Kidney epithelial cell (primary cell): ENCODE results near the gene NKX1-1. TPM values are rescaled to one million over a fixed set of nuclear protein-coding genes. Genes with fewer than 3 reads are reported as not detected.

Experiments
- DNase-seq: peaks from one replicate; pipeline ENCODE4 v3.0.0-alpha.2; 2010; ENCODE audit warnings: low read depth
- H3K27me3 ChIP-seq: 2 replicates; pipeline ENCODE4 v1.6.0; 2011; ENCODE audit warnings: low read length; ENCODE audit not compliant: control insufficient read depth, insufficient read depth
- H3K36me3 ChIP-seq: 2 replicates; pipeline ENCODE4 v1.5.1; 2011; ENCODE audit warnings: low read length; ENCODE audit not compliant: control insufficient read depth, insufficient read depth
- H3K4me3 ChIP-seq: 2 replicates; pipeline ENCODE4 v1.5.1; 2011; ENCODE audit warnings: low read depth, mild to moderate bottlenecking, control low read depth, low read length
- CTCF ChIP-seq: IDR thresholded peaks from 2 replicates; pipeline ENCODE4 v1.5.1; 2011; ENCODE audit warnings: mild to moderate bottlenecking, moderate library complexity, low read length, control low read depth, inconsistent platforms; ENCODE audit not compliant: insufficient read depth, poor library complexity, severe bottlenecking
- total RNA-seq: library from RNA; depleted of rRNA; stranded (reverse); fragments of >200 nt; gene quantifications from 2 replicates; pipeline ENCODE4 v1.2.3, GENCODE V29; 2015

The NKX1-1 gene
- total RNA-seq, 1 donor from 2014 or later = not detected

DNA sequence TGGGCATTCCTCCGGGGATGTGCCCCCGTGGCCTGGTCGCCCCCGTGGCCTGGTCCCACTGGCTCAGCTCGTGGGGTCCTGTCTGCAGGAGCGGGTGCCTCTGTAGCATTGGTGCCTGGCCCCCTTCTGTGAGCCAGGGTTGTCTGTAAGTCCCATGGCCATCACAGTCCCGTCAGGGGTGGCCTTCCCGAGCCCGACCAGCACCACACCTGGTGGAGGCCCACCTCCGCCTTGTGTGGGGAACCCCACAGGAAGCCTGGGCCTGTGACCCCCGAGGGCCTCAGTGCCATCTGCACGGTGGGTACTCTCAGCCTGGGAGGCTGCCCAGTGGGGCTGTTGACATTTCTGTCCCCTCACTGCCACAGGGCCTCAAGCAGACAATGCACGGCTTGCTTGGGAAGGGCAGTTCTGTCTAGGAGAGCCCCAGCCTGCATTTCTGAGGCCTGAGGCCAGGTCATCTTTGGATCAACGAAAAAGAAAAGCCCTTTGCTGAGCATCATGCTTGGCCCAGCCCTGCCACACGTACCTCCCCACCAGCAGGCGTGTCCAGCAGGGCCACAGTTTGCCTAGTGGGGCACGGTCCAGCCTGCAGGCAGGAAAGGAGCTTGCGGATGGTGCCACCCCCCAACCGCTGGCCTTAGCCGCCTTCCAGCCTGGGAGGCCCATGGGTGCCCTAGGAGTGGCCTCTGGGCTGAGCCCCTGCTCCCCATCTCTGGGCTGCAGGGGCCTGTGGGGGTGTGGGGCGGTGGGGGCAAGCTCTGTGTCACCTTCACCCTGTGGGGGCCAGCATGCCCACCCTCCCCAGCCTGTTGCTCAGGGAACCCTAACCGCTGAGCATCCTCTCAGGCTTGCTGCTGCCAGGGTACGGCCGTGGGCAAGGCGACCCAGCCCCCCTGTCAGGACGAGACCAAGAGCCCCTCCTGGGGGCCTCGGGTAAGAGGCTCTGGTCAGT, 23.2 kb downstream of the NKX1-1 start:
- no peak for DNase-seq
- TF ChIP-seq CTCF = no peak

GRCh38 chr4:1381944-1382541, 24.2 kb downstream of the NKX1-1 start:
- Histone ChIP-seq H3K4me3 (no peak overlapping the region), H3K27me3 (no peaks in the 10 kb centered on the region), H3K36me3 (no peaks in the 10 kb centered on the region)
- no peak for DNase-seq
- TF ChIP-seq CTCF = no peak

More for the DNA sequence above, 23.2 kb downstream of the NKX1-1 start:
- Histone ChIP-seq H3K36me3 (no peaks in the 10 kb centered on the region), H3K4me3 (no peak overlapping the region), H3K27me3 (no peaks in the 10 kb centered on the region)

GRCh38 chr4:1381181-1381621, 25.0 kb downstream of the NKX1-1 start:
- DNase-seq = no peak
- H3K27me3 ChIP-seq = no peaks in the 10 kb centered on the region
- H3K4me3 ChIP-seq = no peak overlapping the region
- no peaks in the 10 kb centered on the region for H3K36me3 ChIP-seq
- no peak for TF ChIP-seq CTCF

- TF ChIP-seq CTCF = no peak
- Histone ChIP-seq H3K4me3 (no peak overlapping the region), H3K36me3 (no peaks in the 10 kb centered on the region), H3K27me3 (no peaks in the 10 kb centered on the region)
- no peak for DNase-seq
Observed at GRCh38 chr4:1380368-1381151, 25.7 kb downstream of the NKX1-1 start.

DNA sequence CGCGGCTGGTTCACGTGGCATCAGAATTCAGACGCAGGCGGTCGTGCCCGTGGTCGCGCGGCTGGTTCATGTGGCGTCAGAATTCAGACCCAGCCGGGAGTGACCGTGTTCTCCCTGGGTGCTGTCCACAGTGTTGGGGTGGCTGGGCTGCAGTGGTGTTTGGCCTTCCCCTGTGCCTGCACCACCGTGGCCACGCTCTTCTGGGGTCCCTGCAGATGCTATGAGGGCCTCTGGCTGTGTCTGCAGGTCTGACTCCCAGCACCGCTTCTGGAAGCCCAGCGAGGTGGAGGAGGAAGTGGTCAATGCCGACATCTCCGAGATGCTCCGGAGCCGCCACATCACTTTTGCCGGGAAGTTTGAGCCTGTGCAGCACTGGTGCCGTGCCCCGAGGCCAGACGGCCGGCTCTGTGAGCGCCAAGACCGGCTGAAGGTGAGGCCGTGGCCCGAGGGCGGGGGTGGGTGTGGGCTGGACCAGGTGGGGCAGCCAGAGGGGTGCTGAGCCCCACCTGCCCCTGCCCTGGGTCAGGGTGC, 26.4 kb downstream of the NKX1-1 start:
- DNase-seq = no peak
- H3K4me3 ChIP-seq = no peak overlapping the region
- no peaks in the 10 kb centered on the region for H3K36me3 ChIP-seq
- H3K27me3 ChIP-seq = no peaks in the 10 kb centered on the region
- TF ChIP-seq CTCF = no peak
